GM21723 (cell line): Measurements from ENCODE around the gene EPHA5.

Experiments
- ATAC-seq: cut with Tn5 transposase; IDR thresholded peaks from one replicate; pipeline ENCODE4 v1.9.1; 2021; ENCODE audit warnings: mild to moderate bottlenecking, moderate library complexity; ENCODE audit not compliant: unreplicated experiment

The EPHA5 gene

GRCh38 chr4:65635051-65635821 is 35.1 kb downstream of the EPHA5 start:
- no peak for ATAC-seq

DNA sequence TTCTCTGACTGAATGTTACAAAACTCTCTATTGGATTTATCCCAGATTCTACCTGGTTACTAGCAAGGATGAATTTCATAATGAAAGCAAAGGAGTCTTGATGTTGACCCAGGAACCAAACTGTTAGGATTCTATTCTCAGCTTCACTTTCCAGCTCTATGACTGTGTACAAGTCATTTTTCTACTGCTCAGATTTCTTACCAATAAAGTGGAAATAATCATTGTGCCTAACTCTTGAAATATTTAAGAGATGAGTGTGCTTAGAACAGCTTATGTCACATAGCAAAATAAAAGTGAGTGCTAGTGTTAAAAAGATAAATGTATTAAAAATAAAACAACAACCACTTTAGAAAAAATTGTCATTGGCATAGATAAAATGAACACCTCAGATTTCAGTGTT is 45.6 kb downstream of the EPHA5 start:
- no peak for ATAC-seq

DNA sequence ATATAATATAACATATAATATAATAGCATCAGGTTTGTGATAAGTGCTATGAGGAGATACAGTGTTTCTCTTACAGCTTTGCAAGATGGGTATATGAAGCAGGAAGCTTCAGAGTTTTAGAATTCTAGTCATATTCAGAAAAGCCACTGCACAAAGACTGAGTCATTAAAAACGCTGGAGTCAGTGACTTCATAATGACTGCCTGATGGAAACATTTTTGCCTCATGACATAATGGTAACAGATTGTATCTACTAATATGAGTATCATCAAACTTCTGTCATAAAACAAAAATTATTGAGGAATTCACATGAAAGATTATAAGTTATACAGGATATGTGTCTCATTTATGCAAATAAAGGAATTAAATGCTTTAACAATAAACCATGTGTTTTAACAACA is 46.8 kb downstream of the EPHA5 start:
- ATAC-seq = no peak

DNA sequence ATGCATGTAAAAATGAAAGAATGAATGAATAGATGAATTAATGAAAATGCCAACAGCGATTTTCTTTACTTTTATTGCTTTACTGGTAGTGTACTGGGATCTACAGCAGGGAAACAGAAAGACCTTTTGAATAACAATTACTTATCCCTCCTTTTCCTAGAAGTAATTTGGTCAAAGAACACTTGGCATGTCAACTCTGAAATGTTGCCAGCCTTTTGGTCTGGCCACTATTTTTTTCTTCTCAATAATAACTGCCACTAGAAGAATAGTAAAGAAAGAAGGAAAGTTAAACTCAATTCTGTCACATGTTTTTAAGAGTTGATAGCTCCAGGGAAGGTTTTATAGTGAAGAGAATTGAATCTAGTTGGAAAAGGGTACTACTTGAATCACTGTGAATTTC is 52.9 kb downstream of the EPHA5 start:
- no peak for ATAC-seq

DNA sequence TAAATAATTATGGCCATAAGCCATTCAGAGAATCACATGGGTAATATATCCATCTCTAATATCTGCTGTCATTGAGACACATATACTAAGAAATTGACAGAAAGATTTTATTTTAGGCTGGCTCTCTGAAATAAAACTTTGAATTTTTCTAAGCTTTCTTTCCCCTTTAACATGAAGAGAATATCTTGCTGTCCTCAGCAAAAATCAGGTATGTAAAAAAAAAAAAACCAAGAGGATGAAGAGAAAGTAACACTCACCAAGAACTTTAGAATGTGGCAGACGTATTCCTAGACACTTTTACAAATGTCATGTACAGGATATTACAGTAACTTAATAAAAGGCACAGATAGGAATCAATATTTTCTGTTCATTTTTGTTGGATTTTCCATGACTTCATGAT is 65.8 kb downstream of the EPHA5 start:
- no peak for ATAC-seq

DNA sequence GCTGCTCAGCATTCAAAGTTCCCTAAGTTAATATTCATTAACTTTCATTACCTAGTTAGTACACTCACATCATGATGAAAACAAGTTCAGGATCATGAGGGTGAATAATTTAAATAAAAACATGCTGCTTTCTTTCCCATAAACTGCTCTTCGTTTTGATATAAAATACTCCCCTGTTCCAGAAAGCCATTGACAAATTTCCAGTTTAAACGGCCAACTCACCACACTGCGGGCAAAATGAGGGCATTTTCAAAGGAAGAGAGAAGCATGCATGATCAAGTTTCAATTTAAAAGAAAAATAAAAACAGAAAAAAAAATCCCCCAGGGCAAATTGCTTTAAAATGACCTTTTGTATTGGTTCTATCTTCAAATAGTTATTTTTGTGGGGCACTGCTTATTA is 69.6 kb downstream of the EPHA5 start:
- no peak for ATAC-seq

DNA sequence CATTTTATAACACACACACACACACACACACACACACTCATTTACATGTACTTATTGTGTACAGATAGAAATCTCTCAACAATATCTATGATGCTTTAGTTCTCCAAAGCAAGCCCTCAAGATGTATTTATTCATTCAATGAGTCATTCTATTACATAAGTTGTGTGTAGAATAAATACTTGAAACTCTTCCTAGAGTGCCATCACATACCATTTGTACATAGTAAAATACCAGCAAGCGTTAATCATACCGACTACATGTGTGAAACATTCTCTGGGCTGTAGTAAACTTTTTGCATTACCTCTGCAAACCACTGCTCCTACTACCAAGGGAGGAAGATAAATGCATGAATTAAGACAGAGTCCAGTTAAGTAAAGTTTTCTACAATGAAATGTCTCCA is 70.9 kb downstream of the EPHA5 start:
- no peak for ATAC-seq

- ATAC-seq = no peak
Observed at GRCh38 chr4:65597697-65598096, 72.6 kb downstream of the EPHA5 start.

- ATAC-seq = no peak
Observed at GRCh38 chr4:65592089-65592488, 78.2 kb downstream of the EPHA5 start.

DNA sequence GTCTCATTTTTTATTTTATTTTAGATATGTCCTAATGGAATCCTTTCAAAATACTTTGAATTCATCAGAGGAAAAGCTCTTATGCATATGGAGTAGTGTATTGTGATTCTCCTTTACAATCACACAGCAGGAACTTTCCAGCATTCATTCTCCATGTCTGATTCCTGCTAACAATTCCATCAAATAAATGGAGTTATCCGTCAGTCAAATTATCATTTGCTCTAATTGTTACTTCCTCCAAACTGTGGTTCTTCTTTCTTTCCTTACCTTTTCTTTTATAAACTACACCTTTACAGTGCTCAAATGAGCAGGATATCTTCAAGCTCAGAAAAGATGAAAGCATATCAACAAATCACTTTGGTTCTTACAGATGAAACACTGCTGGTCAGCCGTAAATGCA is 80.4 kb downstream of the EPHA5 start:
- ATAC-seq = no peak

GRCh38 chr4:65589331-65589730 is 81.0 kb downstream of the EPHA5 start:
- ATAC-seq = no peak

DNA sequence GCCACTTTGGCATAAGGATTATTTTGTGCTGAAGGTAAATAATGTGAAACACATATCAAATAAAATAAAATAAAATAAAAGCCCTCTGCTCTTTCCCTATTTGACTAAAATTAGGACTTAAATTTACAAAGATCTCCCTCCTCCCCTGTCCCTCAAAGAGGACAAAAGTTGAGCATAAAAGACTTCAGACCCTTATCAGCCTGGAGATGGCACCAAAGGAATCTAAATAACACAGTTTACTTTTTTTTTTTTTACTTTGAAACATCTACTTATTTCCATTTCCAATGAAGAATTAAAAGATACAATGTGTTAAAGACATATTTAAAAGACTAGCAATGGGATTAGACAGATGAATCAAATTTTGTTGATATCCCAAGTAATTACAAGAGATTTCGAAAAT is 89.7 kb downstream of the EPHA5 start:
- ATAC-seq = no peak

GRCh38 chr4:65566473-65566872 is 103.8 kb downstream of the EPHA5 start:
- no peak for ATAC-seq

GRCh38 chr4:65561164-65561563 is 109.1 kb downstream of the EPHA5 start:
- no peak for ATAC-seq

DNA sequence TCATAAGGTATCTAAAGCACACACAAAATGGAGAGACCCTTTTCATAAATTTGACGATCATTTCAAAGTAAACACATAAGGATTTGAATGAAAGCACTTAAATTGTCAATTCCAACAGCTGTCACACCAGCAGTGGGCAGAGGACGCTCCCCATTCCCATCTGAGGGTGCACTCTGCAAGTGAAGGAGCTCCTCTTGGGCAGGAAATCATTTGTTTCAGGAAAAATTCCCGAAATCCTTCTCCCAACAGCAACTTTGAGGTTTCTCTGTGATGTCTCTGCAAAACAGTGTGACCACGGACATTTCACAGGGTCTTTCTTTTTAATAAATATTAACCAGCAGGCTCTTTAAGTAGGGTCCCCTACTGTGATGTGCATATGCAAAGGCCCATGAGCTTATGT is 111.0 kb downstream of the EPHA5 start:
- ATAC-seq = no peak

- no peak for ATAC-seq
Observed at GRCh38 chr4:65552057-65552456, 118.2 kb downstream of the EPHA5 start.

GRCh38 chr4:65550500-65550899 is 119.8 kb downstream of the EPHA5 start:
- ATAC-seq = no peak

DNA sequence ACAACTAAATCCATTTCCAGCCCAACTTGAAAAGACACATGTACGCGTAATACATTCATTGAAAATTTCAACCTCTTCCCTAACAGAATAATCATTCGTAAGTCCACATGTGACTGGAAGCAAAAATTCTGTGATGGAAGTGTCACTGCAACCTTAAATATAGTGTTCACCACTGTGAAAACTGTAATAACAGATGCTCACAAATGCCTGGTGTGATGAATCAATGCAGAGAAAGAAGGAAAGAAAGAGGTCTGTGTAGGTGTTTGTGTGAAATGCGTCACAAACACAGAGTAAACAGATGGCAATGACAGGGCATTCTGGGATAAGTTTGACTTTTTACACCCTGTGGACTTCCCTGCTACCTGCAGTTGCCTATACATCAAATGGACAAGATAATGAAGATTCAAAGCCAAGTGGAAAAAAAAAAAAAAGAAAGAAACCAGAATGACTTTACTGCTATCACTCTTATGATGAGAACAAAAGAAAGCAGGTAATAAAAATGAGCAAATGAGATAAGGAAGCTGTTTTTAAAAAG is 123.3 kb downstream of the EPHA5 start:
- ATAC-seq = no peak

DNA sequence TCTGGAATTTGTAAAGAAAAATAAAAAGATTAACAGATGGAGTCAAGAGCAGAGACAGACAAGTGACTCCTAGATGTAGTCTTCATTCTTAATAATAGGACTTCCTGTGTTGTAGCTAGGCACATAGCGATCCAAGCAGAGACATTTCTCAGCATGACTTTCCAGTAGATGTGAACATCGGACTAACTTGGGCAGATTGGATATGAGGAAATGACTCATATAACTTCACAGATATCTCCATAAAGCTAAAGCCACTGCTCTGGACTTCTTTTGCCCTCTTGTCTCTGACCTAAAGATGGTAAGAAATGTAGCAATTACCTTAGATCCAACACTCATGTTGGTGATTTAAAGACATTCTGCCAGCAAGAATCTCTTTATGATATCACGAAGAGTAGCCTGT is 131.7 kb downstream of the EPHA5 start:
- no peak for ATAC-seq

DNA sequence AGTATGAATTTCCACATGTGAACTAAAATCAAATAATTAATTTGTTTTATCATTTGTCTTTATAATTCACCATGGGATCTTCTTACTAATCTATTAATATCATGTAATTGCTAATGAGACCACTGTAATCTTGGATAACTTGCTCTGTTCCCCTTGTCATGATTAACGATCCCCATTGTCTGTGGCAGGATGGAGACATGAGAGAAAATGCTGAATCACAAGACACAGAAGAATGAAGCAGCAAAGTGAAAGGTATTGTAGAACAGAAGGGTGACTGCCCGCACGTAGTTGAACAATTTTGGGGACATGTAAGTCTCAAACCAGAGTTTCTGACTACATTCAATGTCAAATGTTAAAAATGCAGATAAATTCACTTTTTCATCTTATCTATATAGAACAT is 135.2 kb downstream of the EPHA5 start:
- no peak for ATAC-seq

DNA sequence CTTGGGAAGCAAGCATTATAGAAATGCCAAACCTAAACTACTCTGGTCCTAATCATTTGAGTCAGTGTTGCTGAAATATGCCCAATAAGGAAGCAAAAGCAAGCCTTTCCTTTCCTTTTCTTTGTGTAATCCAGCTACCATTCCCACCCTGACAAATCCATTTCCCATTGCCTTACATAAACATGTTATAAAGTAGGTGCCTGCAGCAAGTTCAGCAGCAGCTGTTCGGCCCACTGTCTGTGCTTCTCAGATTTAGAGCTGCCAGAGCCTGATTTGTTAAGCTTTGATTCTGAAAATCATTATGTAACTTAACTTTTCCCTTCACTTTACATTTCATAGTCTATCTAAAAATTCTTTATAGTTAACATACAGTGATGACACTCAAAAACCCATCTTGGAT is 148.6 kb downstream of the EPHA5 start:
- ATAC-seq = no peak

GRCh38 chr4:65515646-65516045 is 154.6 kb downstream of the EPHA5 start:
- no peak for ATAC-seq

GRCh38 chr4:65510976-65511375 is 159.3 kb downstream of the EPHA5 start:
- ATAC-seq = no peak
